PC-9 (cell line): ENCODE data around the gene RACK1. TPM values are rescaled to one million over a fixed set of nuclear protein-coding genes. Genes with fewer than 3 reads are reported as not detected.

ENCODE experiments used
- BruUV-seq: library from RNA; stranded (reverse); fragments of 400-500 nt; replicated peaks from 2 replicates; lab custom pipeline; 2021; lab: Mats Ljungman, UMichigan
- CTCF ChIA-PET: fragments of 300-600 bp; sonication (Branson Sonifier 250); formaldehyde crosslinking; loops from one replicate; lab custom pipeline; 2022; ENCODE audit warnings: antibody characterized with exemption; lab: Charles Lee
- POLR2A ChIA-PET: fragments of 300-600 bp; sonication (Branson Sonifier 250); formaldehyde crosslinking; loops from one replicate; lab custom pipeline; 2022; ENCODE audit warnings: antibody characterized with exemption; ENCODE audit not compliant: unreplicated experiment; lab: Charles Lee
- DNase-seq, 2 experiments: peaks; one replicate each; pipeline versions ENCODE4 v3.0.0 to v3.0.0-alpha.2; 2015 to 2022; ENCODE audit warnings: mixed read lengths in 1 of 2
- H2AFZ ChIP-seq: fragments of 200-600 bp; sonication (generic); 2 replicates; pipeline ENCODE4 v1.8.1; 2017; ENCODE audit warnings: antibody characterized with exemption
- H3F3A ChIP-seq: fragments of 200-600 bp; sonication (generic); 2 replicates; pipeline ENCODE4 v1.8.1; 2017; ENCODE audit warnings: antibody characterized with exemption, mild to moderate bottlenecking, low read depth; ENCODE audit not compliant: insufficient read depth
- H3K27ac ChIP-seq: fragments of 200-600 bp; sonication (generic); 2 replicates; pipeline ENCODE4 v1.6.1; 2016; ENCODE audit warnings: mixed run types
- H3K27me3 ChIP-seq: fragments of 200-600 bp; sonication (generic); 2 replicates; pipeline ENCODE4 v1.6.1; 2016; ENCODE audit warnings: low read depth, mixed run types; ENCODE audit not compliant: insufficient read depth
- H3K36me3 ChIP-seq: fragments of 200-600 bp; sonication (generic); 2 replicates; pipeline ENCODE4 v1.6.1; 2016; ENCODE audit warnings: low read depth, mixed run types
- H3K4me1 ChIP-seq: fragments of 200-600 bp; sonication (generic); replicated peaks from 2 replicates; pipeline ENCODE4 v1.6.1; 2016; ENCODE audit warnings: mixed run types; ENCODE audit not compliant: insufficient read depth
- H3K4me2 ChIP-seq: fragments of 200-600 bp; sonication (generic); 2 replicates; pipeline ENCODE4 v1.6.1; 2017; ENCODE audit warnings: mixed run types
- H3K4me3 ChIP-seq: fragments of 200-600 bp; sonication (generic); 2 replicates; pipeline ENCODE4 v1.6.1; 2016; ENCODE audit warnings: mixed run types
- H3K79me2 ChIP-seq: fragments of 200-600 bp; sonication (generic); 2 replicates; pipeline ENCODE4 v1.6.1; 2017; ENCODE audit warnings: low read depth, mixed run types
- H3K9me2 ChIP-seq: fragments of 200-600 bp; sonication (generic); 2 replicates; pipeline ENCODE4 v1.8.1; 2017; ENCODE audit warnings: mild to moderate bottlenecking; ENCODE audit not compliant: insufficient read depth
- H3K9me3 ChIP-seq: fragments of 200-600 bp; sonication (generic); 2 replicates; pipeline ENCODE4 v1.8.1; 2016; ENCODE audit warnings: low read depth; ENCODE audit not compliant: insufficient read depth
- H4K20me1 ChIP-seq: fragments of 200-600 bp; sonication (generic); 2 replicates; pipeline ENCODE4 v1.8.1; 2017; ENCODE audit not compliant: insufficient read depth
- CTCF ChIP-seq: fragments of 200-600 bp; sonication (generic); conservative IDR thresholded peaks from 2 replicates; pipeline ENCODE4 v1.6.1; 2017; ENCODE audit warnings: mixed run types, antibody characterized with exemption, mild to moderate bottlenecking, moderate library complexity
- EZH2 ChIP-seq: fragments of 200-600 bp; sonication (generic); IDR thresholded peaks from 2 replicates; pipeline ENCODE4 v1.8.0; 2017; ENCODE audit warnings: antibody characterized with exemption, low read depth
- intact Hi-C: fragments of 100-400 bp; cut with micrococcal nuclease; formaldehyde crosslinking; loops from one replicate; pipeline ENCODE4 v1.10.0; 2022; ENCODE audit not compliant: unreplicated experiment
- total RNA-seq: library from RNA; stranded (reverse); gene quantifications from 2 replicates; pipeline ENCODE4 v1.2.3, GENCODE V29; 2021

Gene RACK1
- total RNA-seq, 1 experiment from 2014 or later = 2,373 TPM

DNA sequence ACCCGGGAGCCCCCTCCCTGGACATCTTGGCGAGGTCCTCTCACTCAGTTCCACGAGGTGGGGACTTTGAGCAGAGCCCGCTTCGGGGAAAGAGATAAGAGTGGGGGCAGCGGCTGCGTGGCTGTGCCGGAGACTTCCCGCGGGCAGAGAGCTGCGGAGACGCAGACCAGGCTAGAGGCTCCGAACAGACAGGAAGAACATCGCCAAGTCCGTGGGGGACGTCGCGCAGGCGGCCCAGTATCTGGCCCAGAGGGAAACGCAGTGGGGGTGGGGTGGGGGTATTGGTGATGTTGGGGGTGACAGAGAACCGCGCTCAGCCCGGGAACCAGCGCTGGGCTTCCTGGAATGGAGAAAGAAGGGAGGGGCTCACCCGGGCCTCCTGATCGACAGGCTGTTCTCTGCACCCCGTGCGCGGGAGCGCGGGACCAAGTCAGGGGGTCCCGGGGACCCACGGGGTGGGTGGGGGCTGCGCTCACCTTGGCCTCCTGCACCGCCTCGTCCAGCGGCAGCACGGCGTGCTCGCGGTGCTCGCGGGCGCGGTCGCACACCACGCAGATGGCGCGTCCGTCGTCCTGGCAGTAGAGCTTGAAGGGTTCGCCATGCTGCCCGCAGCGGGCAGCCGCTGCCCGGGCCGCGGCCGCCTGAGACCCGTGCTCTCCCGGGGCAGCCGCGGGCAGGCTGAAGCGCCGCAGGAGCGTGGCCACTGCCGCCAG, 39.4 kb downstream of the RACK1 start:
- Histone ChIP-seq H3K4me1 (peaks cover 12% of the 10 kb centered on the region), H3K27me3 (no peaks in the 10 kb centered on the region), H3K27ac (no peak overlapping the region), H3K4me3 (peak overlapping the region; percentile 65), H3K79me2 (no peaks in the 10 kb centered on the region), H3K4me2 (peak overlapping the region; percentile 82), H4K20me1 (no peaks in the 10 kb centered on the region), H3K9me2 (no peaks in the 10 kb centered on the region), H2AFZ (peak overlapping the region; percentile 93), H3K9me3 (no peaks in the 10 kb centered on the region), H3K36me3 (no peaks in the 10 kb centered on the region), H3F3A (peaks cover 24% of the 10 kb centered on the region; the same call in 1 of the 2 replicates)
- POLR2A ChIA-PET = interaction anchor here (0.6 to 0.7 kb wide), 3 partner anchors 8 to 13 kb away, joined by 4 read pairs; no protein-coding TSS in a partner anchor
- no TSS peak for BruUV-seq
- no peak for TF ChIP-seq CTCF
- TF ChIP-seq EZH2 = no peak
- DNase-seq = peak in 1 of 2 experiments; percentile 44
- CTCF ChIA-PET = interaction anchor here (0.6 to 0.9 kb wide), 2 partner anchors 12 kb away, joined by 3 to 13 read pairs; no protein-coding TSS in a partner anchor
- intact Hi-C loops = no loop called here

GRCh38 chr5:181203777-181204112, 40.0 kb downstream of the RACK1 start:
- Histone ChIP-seq H2AFZ (peak overlapping the region; percentile 93), H3K9me2 (no peaks in the 10 kb centered on the region), H3K36me3 (no peaks in the 10 kb centered on the region), H3K4me3 (peak overlapping the region; percentile 65), H3K79me2 (no peaks in the 10 kb centered on the region), H3K4me2 (peak overlapping the region; percentile 82), H3K27me3 (no peaks in the 10 kb centered on the region), H3F3A (peaks cover 24% of the 10 kb centered on the region; the same call in 1 of the 2 replicates), H3K4me1 (peaks cover 12% of the 10 kb centered on the region), H4K20me1 (no peaks in the 10 kb centered on the region), H3K27ac (no peak overlapping the region), H3K9me3 (no peaks in the 10 kb centered on the region)
- peak in 1 of 2 experiments; percentile 31 for DNase-seq
- ChIA-PET CTCF (no interaction called here), POLR2A (interaction anchor here (0.6 kb wide), 1 partner anchor 9 kb away, joined by 4 read pairs; no protein-coding TSS in a partner anchor)
- TF ChIP-seq EZH2 = no peak
- no peak for TF ChIP-seq CTCF
- no TSS peak for BruUV-seq
- intact Hi-C loops = no loop called here

- no peak for DNase-seq
- TF ChIP-seq CTCF (no peak), EZH2 (no peak)
- POLR2A ChIA-PET = interaction anchor here (0.7 kb wide), 1 partner anchor 16 kb away, joined by 4 read pairs; no protein-coding TSS in a partner anchor
- Histone ChIP-seq H3F3A (peaks cover 21% of the 10 kb centered on the region; the same call in 1 of the 2 replicates), H3K27me3 (no peaks in the 10 kb centered on the region), H4K20me1 (no peaks in the 10 kb centered on the region), H3K4me2 (peak overlapping the region; percentile 82), H3K79me2 (no peaks in the 10 kb centered on the region), H2AFZ (no peak overlapping the region), H3K4me3 (peak overlapping the region; percentile 65; the same call in 1 of the 2 replicates), H3K9me2 (no peaks in the 10 kb centered on the region), H3K9me3 (no peaks in the 10 kb centered on the region), H3K4me1 (peaks cover 12% of the 10 kb centered on the region), H3K36me3 (no peaks in the 10 kb centered on the region), H3K27ac (no peak overlapping the region)
- BruUV-seq = no TSS peak
- intact Hi-C loops = no loop called here
- CTCF ChIA-PET = no interaction called here
Measured at GRCh38 chr5:181203093-181203711, 40.5 kb downstream of the RACK1 start.
